ENCODE measurements around the gene TMEM163. TPM values are rescaled to one million over a fixed set of nuclear protein-coding genes. Genes with fewer than 3 reads are reported as not detected.

The TMEM163 gene
- polyA plus RNA-seq, 1 donor, result 0.86 TPM

DNA sequence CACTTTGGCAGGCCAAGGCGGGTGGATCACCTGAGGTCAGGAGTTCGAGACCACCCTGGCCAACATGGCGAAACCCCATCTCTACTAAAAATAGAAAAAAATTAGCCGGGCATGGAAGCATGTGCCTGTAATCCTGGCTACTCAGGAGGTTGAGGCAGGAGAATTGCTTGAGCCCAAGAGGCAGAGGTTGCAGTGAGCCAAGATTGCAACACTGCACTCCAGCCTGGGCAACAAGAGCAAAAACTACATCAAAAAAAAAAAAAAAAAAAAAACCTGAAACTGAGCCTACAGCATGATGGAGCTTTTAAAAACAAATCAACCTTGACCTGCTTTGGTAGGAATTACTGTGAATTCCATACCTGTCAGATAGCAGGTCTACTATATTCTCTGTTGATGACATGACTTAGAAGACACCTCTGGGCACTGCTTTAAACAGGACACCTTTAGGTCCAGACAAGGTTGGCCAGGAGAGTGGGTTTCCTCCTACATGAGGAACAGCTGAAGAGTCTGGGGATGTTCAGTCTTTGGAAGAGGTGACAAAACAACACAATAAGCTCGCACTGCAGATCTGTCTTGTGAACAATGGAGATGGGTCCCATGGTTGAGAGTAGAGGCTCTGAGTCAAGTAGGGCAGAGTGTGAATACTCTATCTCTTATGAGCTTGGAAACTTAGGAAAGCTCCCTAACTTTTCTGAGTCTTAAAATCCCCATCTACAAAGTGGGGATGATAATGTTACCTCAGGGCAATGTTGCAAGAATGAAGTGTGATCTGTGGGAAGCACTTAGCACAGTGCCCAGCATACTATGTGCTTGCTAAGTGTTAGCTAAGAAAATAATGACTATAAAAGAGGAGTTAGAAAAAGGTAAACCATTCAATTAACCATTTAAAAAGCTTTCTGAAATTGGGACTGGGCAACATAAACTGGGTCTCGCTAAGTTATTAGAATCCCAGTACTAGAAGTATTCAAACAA, 25.2 kb downstream of the TMEM163 start:
- no peak for DNase-seq (ENCODE audit: low read depth)

DNA sequence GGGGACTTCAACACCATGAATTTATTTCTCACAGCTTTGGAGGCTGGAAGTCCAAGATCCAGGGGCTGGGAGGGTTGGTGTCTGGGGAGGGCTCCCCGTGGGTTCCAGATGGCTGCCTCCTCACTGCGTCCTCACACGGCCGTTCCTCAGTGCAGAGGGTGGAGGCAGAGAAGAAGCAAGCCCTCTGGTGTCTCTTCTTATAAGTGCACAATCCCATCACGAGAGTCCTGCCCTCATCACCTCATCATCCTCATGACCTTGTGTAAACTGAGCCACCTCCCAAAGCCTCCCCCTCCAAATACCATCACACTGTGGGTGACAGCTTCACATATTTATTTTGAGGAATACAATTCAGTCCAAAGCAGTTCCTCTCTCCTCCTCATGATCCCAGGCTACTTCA, 26.3 kb downstream of the TMEM163 start:
- DNase-seq (ENCODE audit: low read depth), result no peak

DNA sequence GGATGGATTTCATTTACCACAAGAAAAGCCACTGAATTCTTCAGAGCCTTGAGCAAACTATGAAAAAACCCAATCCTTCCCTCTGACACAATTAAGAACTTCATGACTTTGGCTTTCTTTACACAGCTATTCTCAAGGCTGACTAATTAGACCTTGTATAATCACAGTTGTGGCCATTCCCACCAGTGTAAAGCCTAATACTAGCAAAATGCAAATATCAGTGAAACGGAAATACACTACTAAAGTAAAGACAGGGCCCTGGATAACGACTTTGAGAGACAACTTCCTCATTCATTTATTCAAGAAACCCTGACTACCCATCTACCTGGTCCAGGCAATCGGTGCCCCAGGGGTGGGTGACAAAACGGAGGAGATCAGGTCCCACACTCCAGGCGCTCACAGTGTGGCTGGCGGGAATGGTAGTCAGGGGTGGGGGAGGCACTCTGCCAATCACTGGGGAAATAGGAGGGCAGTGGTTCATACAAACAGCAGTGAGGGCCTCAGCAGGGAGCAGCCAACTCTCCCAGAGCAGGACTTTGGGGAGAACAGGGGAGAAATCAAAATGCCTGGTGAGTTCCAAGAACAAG, 28.1 kb downstream of the TMEM163 start:
- DNase-seq (ENCODE audit: low read depth), result no peak

DNA sequence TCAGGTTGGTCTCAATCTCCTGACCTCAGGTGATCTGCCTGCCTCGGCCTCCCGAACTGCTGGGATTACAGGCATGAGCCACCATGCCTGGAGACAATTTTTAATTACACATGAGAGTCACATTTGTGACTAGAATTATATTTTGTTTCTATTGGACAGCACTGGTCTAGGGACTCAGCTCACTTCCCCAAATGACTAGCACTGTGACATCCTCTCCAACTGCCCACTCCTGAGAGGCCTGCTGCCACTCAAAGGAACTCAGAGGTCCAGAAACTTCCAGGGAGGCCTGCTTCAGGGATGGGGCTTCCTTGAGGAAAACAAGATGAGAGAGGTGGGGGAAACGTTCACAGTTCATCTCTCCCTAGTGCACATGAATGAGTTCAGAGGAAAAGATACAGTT, 29.5 kb downstream of the TMEM163 start:
- no peak for DNase-seq (ENCODE audit: low read depth)

DNA sequence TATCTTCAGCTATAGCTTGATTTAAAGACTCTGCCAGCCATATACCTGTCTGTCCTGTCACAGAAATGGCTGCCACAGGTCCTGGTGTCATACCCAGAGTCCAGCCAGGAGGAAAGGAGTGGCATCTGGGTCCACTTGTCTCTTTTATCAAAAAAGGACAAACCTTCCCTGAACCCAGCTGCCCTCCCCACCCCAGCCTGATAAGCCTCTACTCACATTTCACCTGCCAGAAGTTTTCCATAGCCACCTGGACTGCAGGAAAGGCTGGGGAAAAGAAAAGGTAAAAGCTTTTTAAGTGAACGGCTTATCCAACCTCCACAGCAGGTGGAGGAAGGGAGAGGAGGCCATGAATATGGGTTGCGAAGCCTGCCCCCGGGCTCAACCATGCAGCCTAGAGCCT, 32.8 kb downstream of the TMEM163 start:
- no peak for DNase-seq (ENCODE audit: low read depth)

DNA sequence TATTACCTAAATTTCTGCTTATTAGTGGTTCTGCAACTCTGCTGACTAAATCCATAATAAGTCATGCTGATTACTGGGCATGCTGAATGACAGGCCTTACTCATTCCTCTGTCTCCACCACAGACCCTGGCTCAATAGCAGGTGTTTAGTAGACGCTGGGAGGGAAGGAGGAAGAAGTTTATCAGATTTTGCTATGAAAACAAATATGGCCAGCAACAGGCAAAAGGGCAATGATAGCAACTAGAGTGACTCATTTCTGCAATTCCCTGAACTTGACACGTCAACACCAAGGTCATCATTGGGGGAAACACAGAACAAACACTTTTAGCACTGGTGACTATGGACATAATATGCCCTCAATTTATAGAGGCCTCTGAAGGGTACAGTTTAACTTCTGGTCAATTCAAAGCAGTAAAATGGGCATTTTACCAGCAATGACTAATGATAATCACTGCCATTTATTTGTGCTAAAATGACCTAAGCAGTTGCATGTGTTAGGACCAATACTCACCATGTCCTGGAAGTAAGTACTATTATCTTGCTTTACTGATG, 35.2 kb downstream of the TMEM163 start:
- no peak for DNase-seq (ENCODE audit: low read depth)

DNA sequence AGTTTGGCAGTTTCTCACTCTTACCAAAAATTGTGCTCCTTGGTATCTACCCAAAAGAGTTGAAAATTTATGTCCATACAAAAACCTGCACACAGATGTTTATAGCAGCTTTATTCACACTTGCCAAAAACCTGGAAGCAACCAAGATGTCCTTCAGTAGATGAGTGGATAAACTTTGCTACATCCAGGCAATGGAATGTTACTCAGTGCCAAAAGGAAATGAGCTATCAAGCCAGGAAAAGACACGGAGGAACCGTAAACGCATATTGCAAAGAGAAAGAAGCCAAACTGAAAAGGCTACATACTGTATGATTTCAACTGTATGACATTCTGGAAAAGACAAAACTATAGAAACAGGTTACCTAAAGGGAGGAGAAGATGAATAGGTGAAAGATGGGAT, 36.1 kb downstream of the TMEM163 start:
- DNase-seq (ENCODE audit: low read depth), result no peak

DNA sequence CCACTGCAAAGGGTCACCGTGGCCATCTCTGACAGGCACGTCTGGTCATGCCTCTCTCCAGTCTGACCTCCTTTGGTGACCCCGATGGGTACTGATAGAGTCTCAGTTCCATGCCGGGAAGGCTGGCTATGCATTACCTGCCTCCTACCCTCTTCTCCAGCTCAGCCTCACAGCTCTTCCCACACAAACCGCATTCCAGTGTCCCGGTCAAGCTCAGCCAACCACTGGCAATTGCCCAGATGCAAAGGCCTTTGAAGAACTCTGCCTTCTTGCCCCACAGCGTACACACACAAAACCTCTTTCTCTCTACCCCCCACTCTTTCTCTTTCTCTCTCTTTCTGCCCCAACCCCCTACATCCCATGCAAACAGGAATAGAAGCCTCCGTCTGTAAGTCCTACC, 37.6 kb downstream of the TMEM163 start:
- no peak for DNase-seq (ENCODE audit: low read depth)

DNA sequence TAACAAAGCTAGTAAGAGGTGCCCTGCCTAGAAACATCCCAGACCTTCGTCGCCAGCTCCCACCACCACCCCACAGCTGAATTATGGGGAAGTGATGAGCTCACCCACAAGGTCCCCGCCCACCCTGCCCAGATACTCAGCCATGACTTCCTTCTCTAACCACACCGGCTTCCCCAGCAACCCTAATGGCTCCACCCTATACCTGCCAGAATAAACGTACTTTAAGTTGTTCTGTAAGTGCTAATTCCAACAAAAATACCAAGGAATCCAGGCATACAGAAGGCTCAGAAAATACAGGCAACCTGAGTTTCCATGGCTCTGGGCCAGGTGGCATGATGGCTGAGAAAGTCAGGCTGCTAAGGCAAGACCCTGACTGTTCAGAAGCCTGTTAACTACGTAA, 39.1 kb downstream of the TMEM163 start:
- no peak for DNase-seq (ENCODE audit: low read depth)

DNA sequence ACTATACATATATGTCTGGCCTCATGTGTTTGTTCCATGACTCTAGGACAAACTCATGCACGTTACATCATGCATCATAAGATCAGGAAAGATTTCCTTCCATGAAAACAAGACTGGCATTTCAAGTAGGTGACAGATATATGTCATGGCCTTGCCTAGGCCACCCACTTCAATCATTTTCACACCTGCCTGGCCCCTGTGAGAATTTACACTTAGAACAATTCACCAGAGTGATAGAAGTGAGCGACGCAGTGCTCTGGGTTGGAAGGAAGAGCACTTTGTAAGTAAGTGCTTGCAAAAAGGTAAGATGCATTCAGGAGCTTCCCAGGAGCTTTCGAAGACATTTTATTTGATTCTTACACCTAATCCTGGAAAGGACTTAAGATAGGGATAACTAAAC, 39.5 kb downstream of the TMEM163 start:
- DNase-seq (ENCODE audit: low read depth), result no peak

DNA sequence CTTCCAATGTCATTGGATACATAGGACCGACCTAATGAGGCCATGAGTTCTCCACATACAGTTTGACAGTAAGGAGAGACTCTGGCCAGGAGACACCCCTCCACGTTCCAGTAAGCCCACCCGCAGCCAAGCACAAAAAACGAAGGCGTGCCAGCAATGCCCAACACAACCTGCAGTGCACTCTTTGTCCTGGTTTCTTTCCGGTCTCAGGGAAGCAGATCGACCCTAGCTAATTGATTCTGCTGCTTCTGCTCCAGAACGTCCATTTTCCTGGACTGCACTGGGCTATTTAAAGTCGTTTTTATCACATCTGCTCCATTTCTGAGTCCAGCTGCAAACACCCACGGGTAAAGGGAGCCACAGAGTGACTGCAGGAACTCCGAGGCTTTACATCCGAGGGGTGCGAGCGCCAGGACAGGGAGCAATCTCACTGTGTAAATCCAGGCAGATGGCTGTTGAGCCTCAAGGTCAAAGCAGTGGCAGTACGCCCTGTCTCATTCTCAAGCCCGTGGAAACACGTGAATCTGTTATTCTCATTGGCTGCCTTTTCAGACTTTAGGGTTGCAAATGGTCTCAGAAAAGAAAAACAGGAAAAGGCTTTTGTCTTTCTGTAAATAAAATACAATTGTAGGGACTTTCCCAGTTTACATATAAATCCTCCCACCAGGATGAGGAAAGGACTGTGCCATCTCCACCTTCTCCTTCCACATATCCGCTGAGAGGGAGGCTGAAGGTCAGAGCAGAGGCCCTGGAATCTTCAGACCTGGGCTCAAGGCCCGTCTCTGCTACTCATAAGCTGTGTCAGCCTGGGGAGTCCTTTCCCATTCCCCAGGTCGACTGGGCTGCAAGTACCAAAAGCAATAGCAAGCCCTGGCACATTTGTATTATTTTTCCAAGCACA, 40.7 kb downstream of the TMEM163 start:
- DNase-seq (ENCODE audit: low read depth), result peak; percentile 59

DNA sequence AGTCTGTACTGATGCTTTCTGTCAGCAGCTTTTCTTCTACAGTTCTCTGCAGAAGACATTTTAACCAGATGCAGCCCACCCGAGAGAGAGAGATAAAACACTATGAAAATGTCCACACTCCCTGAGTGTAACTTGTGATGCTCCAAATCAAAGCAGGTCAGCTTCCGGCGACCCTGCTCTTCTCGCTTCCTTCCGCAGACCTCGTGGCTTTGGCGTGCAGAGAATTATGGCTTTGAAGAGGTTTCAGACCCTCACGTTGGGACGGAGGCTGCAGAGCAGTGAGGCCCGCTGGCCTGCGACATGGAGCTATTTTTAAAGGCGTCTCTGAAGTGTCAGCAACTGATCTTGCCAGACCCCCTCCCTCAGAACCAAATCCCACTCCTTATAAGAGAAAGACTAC, 41.8 kb downstream of the TMEM163 start:
- DNase-seq (ENCODE audit: low read depth), result no peak

DNA sequence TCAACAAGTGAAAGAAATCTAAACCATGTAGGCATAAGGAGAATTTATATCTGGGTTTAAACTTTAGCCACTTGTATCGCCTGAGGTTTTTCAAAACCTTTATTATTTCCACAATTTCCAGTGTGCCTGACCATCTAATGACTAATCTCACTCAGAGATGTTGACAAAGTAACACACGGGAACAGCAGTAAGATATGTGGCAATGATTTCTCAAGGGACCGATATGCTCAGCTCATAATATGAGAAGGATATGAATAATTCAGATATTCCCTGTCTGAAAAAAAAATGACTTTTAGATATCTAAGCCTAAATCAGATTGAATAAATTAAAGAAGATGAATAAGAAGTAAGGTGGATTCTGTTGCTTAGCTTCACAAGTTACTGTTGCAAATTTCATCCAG, 43.5 kb downstream of the TMEM163 start:
- no peak for DNase-seq (ENCODE audit: low read depth)

DNA sequence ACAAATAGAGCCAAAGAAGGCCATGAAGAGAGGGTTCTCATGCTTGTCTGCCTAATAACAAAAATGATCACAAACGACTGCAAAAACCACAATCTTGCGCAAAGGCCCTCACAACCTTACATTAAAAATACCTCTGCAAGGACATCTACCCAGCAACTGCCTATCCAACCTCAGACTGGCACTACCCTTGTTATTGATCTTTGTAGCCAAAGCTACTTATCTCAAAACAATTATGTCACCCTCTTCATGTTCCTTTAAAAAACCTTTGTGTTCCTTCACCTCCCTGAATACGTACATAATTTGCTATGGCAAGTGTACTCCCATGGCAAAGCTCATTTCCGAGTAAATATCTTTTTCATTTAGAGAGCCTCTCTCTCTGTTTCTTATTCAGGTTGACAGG, 44.1 kb downstream of the TMEM163 start:
- DNase-seq (ENCODE audit: low read depth), result no peak

DNA sequence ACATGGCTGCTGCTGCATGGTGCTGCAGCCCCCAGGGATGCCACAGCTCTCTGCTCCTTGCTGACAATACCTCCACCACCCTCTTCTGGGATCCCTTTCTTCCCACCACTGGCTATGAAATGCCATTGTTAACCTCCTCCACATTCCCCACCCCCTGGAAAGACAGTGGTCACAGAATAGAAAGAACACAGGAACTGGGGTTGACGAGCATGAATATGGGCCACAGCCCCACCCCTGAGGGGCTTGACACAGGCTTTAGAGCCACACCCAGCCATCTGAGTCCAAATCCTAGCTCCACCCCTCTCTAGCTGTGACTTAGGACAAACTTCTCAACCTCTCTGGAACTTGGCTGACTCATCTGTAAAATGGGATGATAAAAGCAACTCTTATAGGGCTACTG, 47.3 kb downstream of the TMEM163 start:
- no peak for DNase-seq (ENCODE audit: low read depth)

DNA sequence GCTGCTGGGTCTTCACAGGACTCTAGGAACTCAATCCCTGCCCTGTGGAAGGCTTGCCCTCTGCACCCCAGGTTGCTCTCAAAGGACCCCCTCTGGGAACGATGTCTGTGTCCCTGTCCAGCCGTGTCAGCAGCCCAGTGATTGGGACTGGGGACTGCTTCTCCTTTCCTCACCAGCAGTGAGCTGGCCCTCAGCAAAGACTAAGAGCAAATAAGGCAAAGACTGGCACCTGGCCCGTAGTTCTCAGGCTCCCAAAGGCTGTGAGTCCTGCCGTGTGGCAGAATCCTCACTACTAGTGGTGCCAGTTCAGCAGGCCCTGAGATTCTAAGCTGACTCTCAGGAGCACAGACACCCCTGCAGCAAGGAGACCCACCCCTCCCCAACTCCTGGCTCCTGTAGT, 47.8 kb downstream of the TMEM163 start:
- DNase-seq (ENCODE audit: low read depth), result no peak

DNA sequence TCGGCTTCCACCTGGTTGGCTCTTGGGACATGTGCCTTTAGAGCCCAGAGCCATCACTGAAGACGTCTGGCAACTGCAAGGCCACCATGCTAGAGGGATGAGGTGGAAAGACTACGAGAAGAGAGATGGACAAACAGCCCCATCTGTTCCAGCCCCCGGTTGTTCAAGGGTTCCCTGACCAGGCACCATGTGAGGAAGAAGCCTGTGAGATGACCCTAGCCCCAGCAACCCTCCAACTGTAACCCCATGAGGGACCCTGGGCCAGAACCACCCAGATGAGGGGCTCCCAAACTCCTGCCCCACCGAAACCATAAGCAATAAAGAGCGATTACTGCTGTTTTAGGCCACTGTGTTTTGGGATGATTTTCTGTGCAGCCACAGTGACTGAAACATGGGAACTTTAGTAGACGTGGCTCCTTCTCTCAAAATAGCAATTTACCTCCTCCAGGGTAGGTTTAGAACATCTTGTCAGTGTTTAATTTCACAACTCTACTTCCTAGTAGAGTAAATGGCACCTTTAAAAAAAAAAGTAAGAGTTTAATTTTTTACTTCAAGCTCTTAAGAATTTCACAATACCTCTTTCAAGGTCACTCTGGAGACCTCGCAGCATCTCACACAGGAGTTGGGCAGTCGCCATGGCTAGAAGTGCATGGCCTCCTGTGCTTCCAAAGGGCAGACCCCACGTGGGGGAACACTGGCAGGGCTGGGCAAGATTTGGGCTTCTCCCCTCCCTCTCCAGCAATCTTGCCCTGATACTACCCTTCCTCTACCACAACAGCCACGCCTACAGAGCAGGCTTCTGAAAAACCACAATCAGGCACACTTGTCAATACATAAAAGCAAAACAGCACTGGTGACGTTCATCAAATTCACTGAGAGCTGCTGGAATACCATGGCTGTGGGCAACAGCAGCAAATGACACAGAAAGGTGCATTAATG, 48.8 kb downstream of the TMEM163 start:
- no peak for DNase-seq (ENCODE audit: low read depth)

DNA sequence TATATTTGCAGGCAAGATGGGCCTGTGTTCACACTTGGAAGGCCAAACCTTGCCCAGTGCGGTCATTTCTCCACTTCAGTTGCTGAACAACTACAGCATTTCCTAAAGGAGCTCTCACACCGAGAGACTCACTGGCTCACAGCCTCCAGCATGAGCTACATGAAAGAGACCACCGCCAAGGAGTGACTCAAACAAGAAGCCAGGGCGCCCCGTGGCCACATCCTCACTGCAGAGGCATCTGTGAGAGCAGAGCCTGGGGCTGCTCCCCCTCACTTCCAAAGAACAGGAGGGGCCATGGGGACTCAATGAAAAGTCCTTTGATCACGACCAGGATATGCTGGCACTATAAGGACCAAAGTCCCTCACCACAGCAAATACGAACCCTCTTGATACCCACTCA, 50.0 kb downstream of the TMEM163 start:
- DNase-seq (ENCODE audit: low read depth), result no peak

DNA sequence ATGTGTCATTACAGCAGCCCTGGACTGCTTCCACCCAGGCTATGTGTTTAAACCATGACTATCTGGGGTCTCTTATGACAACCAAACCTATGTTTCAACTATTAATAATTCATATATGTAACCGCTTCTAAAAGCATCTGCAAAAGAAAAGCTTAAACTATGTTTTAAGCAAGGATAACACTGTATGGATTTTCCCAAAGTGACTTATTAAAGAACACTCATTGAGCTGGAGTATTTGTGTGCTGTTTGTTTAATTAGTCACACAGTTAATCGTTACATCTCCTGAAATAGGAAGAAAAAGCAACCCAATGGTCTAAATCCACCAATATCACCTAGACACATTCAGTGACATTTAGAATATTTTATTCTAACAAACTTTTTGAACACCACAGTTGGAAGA, 51.3 kb downstream of the TMEM163 start:
- DNase-seq (ENCODE audit: low read depth), result no peak

DNA sequence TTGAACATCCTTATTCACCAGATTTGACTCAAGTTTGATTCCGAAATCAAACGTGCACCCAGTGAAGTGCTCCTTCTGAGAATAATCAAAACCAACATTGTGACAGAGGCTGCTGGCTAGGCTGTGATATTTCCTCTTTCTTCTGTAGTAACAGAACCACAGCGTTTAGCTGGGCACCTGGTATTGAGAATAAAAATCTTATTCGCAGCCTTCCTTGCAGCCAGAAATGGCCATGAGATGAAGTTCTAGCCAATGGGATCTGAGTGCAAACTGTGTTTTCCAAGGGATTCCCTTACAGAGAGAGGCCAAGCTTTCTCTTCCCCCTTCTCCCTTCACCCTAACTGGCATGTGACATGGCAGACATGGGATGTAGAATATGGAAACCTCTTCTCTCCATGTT, 51.7 kb downstream of the TMEM163 start:
- no peak for DNase-seq (ENCODE audit: low read depth)
